ENCODE data around the gene DVL1. TPM values are rescaled to one million over a fixed set of nuclear protein-coding genes. Genes with fewer than 3 reads are reported as not detected.
"Not testable (repeated sequence)": the region's sequence is repeated elsewhere in the genome, so short reads cannot be mapped to it uniquely, and the experiment has no call there.

DVL1 gene
- total RNA-seq, 2 experiments from 2014 or later: 37.2 to 39.2 TPM

- ChIA-PET POLR2A (interaction anchor here (0.7 kb wide), 2 partner anchors 20 to 246 kb away, joined by 3 to 4 read pairs; no protein-coding TSS in a partner anchor), CTCF (no interaction called here)
- H3K4me3 Mint-ChIP-seq: no peak overlapping the region
- TF ChIP-seq, protein P1, sequence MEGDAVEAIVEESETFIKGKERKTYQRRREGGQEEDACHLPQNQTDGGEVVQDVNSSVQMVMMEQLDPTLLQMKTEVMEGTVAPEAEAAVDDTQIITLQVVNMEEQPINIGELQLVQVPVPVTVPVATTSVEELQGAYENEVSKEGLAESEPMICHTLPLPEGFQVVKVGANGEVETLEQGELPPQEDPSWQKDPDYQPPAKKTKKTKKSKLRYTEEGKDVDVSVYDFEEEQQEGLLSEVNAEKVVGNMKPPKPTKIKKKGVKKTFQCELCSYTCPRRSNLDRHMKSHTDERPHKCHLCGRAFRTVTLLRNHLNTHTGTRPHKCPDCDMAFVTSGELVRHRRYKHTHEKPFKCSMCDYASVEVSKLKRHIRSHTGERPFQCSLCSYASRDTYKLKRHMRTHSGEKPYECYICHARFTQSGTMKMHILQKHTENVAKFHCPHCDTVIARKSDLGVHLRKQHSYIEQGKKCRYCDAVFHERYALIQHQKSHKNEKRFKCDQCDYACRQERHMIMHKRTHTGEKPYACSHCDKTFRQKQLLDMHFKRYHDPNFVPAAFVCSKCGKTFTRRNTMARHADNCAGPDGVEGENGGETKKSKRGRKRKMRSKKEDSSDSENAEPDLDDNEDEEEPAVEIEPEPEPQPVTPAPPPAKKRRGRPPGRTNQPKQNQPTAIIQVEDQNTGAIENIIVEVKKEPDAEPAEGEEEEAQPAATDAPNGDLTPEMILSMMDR (IDR thresholded peaks at IDR 0.05): no peak
- no peak overlapping the region for H3K27ac Mint-ChIP-seq
- no peaks in the 10 kb centered on the region for H3K27me3 Mint-ChIP-seq
- ATAC-seq (no peak), DNase-seq (no peak)
- peaks cover 13% of the 10 kb centered on the region for H3K4me1 Mint-ChIP-seq (ENCODE audit: low read depth)
- H3K36me3 Mint-ChIP-seq (ENCODE audit: low read depth): peaks cover 33% of the 10 kb centered on the region
- intact Hi-C loops (cut with micrococcal nuclease): no loop called here
- no peaks in the 10 kb centered on the region for H3K9me3 Mint-ChIP-seq
Measured at GRCh38 chr1:1317420-1317819, 31.8 kb downstream of the DVL1 start.

GRCh38 chr1:1316199-1316598 is 33.0 kb downstream of the DVL1 start:
- H3K9me3 Mint-ChIP-seq; H3K27ac Mint-ChIP-seq; POLR2A ChIA-PET; DNase-seq; intact Hi-C loops (cut with micrococcal nuclease); H3K27me3 Mint-ChIP-seq; H3K4me3 Mint-ChIP-seq; ATAC-seq; CTCF ChIA-PET; H3K4me1 Mint-ChIP-seq (ENCODE audit: low read depth): not testable (repeated sequence)
- peaks cover 31% of the 10 kb centered on the region for H3K36me3 Mint-ChIP-seq (ENCODE audit: low read depth)

- intact Hi-C loops (cut with micrococcal nuclease): no loop called here
- Mint-ChIP-seq H3K4me1 (ENCODE audit: low read depth) (peaks cover 3% of the 10 kb centered on the region), H3K4me3 (no peak overlapping the region), H3K27ac (no peak overlapping the region), H3K36me3 (ENCODE audit: low read depth) (peaks cover 31% of the 10 kb centered on the region), H3K27me3 (no peaks in the 10 kb centered on the region), H3K9me3 (no peaks in the 10 kb centered on the region)
- no peak for ATAC-seq
- ChIA-PET POLR2A (interaction anchor here (0.6 to 1.1 kb wide), 4 partner anchors 10 to 161 kb away, joined by 3 read pairs; no protein-coding TSS in a partner anchor), CTCF (no interaction called here)
- TF ChIP-seq, protein P1 (IDR thresholded peaks at IDR 0.05): no peak
- no peak for DNase-seq
Measured at GRCh38 chr1:1315435-1315954, 33.7 kb downstream of the DVL1 start.

GRCh38 chr1:1314678-1315335 is 34.4 kb downstream of the DVL1 start:
- intact Hi-C loops (cut with micrococcal nuclease): no loop called here
- H3K27ac Mint-ChIP-seq: no peak overlapping the region
- H3K4me3 Mint-ChIP-seq: no peak overlapping the region

DNA sequence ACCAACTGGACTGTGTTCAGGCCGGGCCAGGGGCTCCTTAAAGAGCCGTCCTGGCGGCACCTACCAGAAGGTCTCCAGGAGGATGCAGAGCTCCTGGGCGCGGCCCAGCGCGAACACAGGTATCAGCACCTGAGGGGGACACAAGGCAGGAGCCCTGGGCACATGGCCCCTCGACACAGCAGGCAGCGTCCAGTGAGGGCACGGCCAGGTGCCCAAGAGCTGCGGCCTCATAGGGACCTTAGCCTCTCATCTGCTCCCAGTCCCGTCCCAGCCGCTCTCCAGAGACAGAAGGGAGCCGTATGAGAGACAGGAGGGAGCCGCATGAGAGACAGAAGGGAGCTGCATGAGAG is 35.0 kb downstream of the DVL1 start:
- intact Hi-C loops (cut with micrococcal nuclease): no loop called here
- ChIA-PET POLR2A (interaction anchor here (0.7 to 2.1 kb wide), 5 partner anchors 9 to 34 kb away, joined by 3 to 5 read pairs (median 3); no protein-coding TSS in a partner anchor), CTCF (no interaction called here)
- ATAC-seq (no peak), DNase-seq (no peak)
- Mint-ChIP-seq H3K4me3 (no peak overlapping the region), H3K27me3 (no peaks in the 10 kb centered on the region), H3K4me1 (ENCODE audit: low read depth) (no peaks in the 10 kb centered on the region), H3K27ac (no peak overlapping the region), H3K36me3 (ENCODE audit: low read depth) (peaks cover 27% of the 10 kb centered on the region), H3K9me3 (no peaks in the 10 kb centered on the region)
- TF ChIP-seq, protein P1 (IDR thresholded peaks at IDR 0.05): no peak

More at GRCh38 chr1:1314678-1315335, 34.4 kb downstream of the DVL1 start:
- CTCF ChIA-PET: no interaction called here
- TF ChIP-seq, protein P1 (IDR thresholded peaks at IDR 0.05): no peak
- Mint-ChIP-seq H3K4me1 (ENCODE audit: low read depth) (no peaks in the 10 kb centered on the region), H3K27me3 (no peaks in the 10 kb centered on the region), H3K9me3 (no peaks in the 10 kb centered on the region), H3K36me3 (ENCODE audit: low read depth) (peaks cover 28% of the 10 kb centered on the region)
- ATAC-seq (no peak), DNase-seq (no peak)
- POLR2A ChIA-PET: interaction anchor here (0.6 to 2.1 kb wide), 6 partner anchors 8 to 161 kb away, joined by 3 to 5 read pairs (median 3); no protein-coding TSS in a partner anchor
